Stimulated activated CD4-positive, alpha-beta T cell treated with anti-CD3 and anti-CD28 coated beads, TNF-alpha, amount 100 ng/mL, for 1 hour (primary cell): ENCODE data around the gene HSPG2.

Experiments
- DNase-seq, 3 donors: peaks; one replicate each; pipeline ENCODE4 v3.0.0-alpha.2; 2020; ENCODE audit warnings: low read depth in 3 of 3, low spot score in 1 of 3

The HSPG2 gene

GRCh38 chr1:21849909-21850576, 87.1 kb downstream of the HSPG2 start:
- DNase-seq = no peak

GRCh38 chr1:21848524-21849174, 88.5 kb downstream of the HSPG2 start:
- DNase-seq = no peak

GRCh38 chr1:21847223-21848205, 89.6 kb downstream of the HSPG2 start:
- DNase-seq = no peak

- DNase-seq = no peak
Measured at GRCh38 chr1:21845646-21846641, 91.2 kb downstream of the HSPG2 start.

- DNase-seq = no peak
Measured at GRCh38 chr1:21843996-21844395, 93.1 kb downstream of the HSPG2 start.

GRCh38 chr1:21843208-21843607, 93.9 kb downstream of the HSPG2 start:
- no peak for DNase-seq

- no peak for DNase-seq
Measured at GRCh38 chr1:21842606-21843162, 94.4 kb downstream of the HSPG2 start.

GRCh38 chr1:21841852-21842466, 95.2 kb downstream of the HSPG2 start:
- no peak for DNase-seq

- DNase-seq = no peak
Measured at GRCh38 chr1:21840981-21841380, 96.1 kb downstream of the HSPG2 start.

- DNase-seq = no peak
Measured at GRCh38 chr1:21839337-21840037, 97.6 kb downstream of the HSPG2 start.

- no peak for DNase-seq
Measured at GRCh38 chr1:21838359-21839157, 98.6 kb downstream of the HSPG2 start.

GRCh38 chr1:21837476-21837875, 99.6 kb downstream of the HSPG2 start:
- no peak for DNase-seq

GRCh38 chr1:21836729-21837128, 100.4 kb downstream of the HSPG2 start:
- DNase-seq = no peak

GRCh38 chr1:21836010-21836409, 101.1 kb downstream of the HSPG2 start:
- no peak for DNase-seq

GRCh38 chr1:21834666-21835065, 102.4 kb downstream of the HSPG2 start:
- DNase-seq = no peak

GRCh38 chr1:21834094-21834493, 103.0 kb downstream of the HSPG2 start:
- DNase-seq = no peak

- DNase-seq = no peak
Measured at GRCh38 chr1:21833392-21833976, 103.6 kb downstream of the HSPG2 start.

- DNase-seq = no peak
Measured at GRCh38 chr1:21831454-21831970, 105.6 kb downstream of the HSPG2 start.
